ENCODE measurements around the gene TUBAL3.

DNA sequence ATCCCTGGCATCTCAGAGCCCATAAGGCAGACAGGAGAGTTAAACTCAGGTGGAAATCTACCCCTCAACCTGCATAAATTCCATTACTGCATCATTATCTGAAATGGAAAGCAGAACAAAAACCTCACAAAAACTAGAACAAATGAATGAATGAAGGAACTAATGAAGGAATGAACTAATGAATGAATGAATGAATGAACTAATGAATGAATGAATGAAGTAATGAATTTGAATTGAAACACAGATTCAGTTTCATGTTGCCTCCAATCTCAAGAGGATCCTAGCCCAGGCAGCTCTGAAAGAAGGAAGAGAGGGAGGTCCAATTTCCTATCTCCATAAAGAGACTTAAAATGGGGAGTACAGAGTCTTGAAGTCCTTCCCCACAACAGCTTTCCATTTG, 41.8 kb downstream of the TUBAL3 start:
- TF ChIP-seq, protein P1, sequence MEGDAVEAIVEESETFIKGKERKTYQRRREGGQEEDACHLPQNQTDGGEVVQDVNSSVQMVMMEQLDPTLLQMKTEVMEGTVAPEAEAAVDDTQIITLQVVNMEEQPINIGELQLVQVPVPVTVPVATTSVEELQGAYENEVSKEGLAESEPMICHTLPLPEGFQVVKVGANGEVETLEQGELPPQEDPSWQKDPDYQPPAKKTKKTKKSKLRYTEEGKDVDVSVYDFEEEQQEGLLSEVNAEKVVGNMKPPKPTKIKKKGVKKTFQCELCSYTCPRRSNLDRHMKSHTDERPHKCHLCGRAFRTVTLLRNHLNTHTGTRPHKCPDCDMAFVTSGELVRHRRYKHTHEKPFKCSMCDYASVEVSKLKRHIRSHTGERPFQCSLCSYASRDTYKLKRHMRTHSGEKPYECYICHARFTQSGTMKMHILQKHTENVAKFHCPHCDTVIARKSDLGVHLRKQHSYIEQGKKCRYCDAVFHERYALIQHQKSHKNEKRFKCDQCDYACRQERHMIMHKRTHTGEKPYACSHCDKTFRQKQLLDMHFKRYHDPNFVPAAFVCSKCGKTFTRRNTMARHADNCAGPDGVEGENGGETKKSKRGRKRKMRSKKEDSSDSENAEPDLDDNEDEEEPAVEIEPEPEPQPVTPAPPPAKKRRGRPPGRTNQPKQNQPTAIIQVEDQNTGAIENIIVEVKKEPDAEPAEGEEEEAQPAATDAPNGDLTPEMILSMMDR (IDR thresholded peaks at IDR 0.05), result no peak
- no peak for TF ChIP-seq POLR2A (IDR thresholded peaks at IDR 0.05)

Data from vagina (tissue), 2 donors.